ENCODE measurements around the gene FGG. TPM values are rescaled to one million over a fixed set of nuclear protein-coding genes. Genes with fewer than 3 reads are reported as not detected.

FGG gene
- total and polyA plus RNA-seq, 2 of the 13 experiments (the other 11 are each of a cell fraction or from before 2014, with no cell fraction given), result 1,037 to 2,423 TPM

- Histone ChIP-seq H3K4me1 (ENCODE audit: insufficient read depth, low read length) (peaks cover 59% of the 10 kb centered on the region), H3K9ac (ENCODE audit: insufficient read depth, low read depth, low read length) (no peak overlapping the region), H2AFZ (ENCODE audit: low read length) (no peak overlapping the region), H3K27me3 (ENCODE audit: control insufficient read depth in 1 of 2, insufficient read depth in 2 of 2, low read length in 2 of 2) (no peaks in the 10 kb centered on the region; a peak in 1 of 5 replicates), H3K27ac (ENCODE audit: extremely low read length, insufficient read depth, low read length) (peak overlapping the region; percentile 48), H3K9me3 (ENCODE audit: low read length) (no peaks in the 10 kb centered on the region), H3K4me3 (replicated peaks in 1 of 3; ENCODE audit: insufficient read depth in 1 of 3, low read depth in 2 of 3, low read length in 3 of 3) (peak overlapping the region in 2 of 3 experiments; percentile 17 to 27; a peak in 3 of 6 replicates), H4K20me1 (ENCODE audit: insufficient read depth, low read length) (no peaks in the 10 kb centered on the region), H3K4me2 (ENCODE audit: low read depth, low read length) (peak overlapping the region; percentile 67), H3K36me3 (replicated peaks in 1 of 2; ENCODE audit: control insufficient read depth in 1 of 2, insufficient read depth in 2 of 2, low read length in 2 of 2) (no peaks in the 10 kb centered on the region), H3K79me2 (ENCODE audit: insufficient read depth, low read length) (no peaks in the 10 kb centered on the region)
- in situ Hi-C loops (cut with HindIII; ENCODE audit: extremely low pct_ligation_motif_present, low pct_unique_long_range_greater_than_20kb) (loop anchor here (5.0 kb wide), 1 partner anchor 62 kb away; no protein-coding TSS in a partner anchor), intact Hi-C loops (cut with micrococcal nuclease; ENCODE audit: unreplicated experiment) (loop anchor here (1.0 kb wide), 3 partner anchors 21 to 60 kb away; partner anchors contain the start of gene FGA)
- no TSS peak for BruUV-seq (replicated peaks)
- ChIA-PET POLR2A (interaction anchor here (0.8 to 4.4 kb wide), 13 partner anchors 12 to 69 kb away, joined by 3 to 127 read pairs (median 19); partner anchors contain the start of genes FGA, FGB and PLRG1), CTCF (ENCODE audit: low intra/inter-chr PET ratio, low total read pairs) (interaction anchor here (1.4 to 6.9 kb wide), 3 partner anchors 59 to 66 kb away, joined by 6 to 233 read pairs (median 154); partner anchors contain the start of gene PLRG1)
- ATAC-seq (peak; percentile 76), DNase-seq (ENCODE audit: low spot score) (peak; percentile 80), FAIRE-seq (peak; percentile 58)
- 0% methylated on average over 4 of the region's 4 CpGs for WGBS (ENCODE audit: low lambda C conversion rate)
- peak; percentile 54 for TF ChIP-seq BCL6 (CRISPR knock-in tag; IDR thresholded peaks at IDR 0.05)
- no peak for TF ChIP-seq MLLT10 (CRISPR knock-in tag; IDR thresholded peaks at IDR 0.05)
- TF ChIP-seq SALL1 (CRISPR knock-in tag; IDR thresholded peaks at IDR 0.05), result peak; percentile 30; the same call in 1 of the 2 replicates
- TF ChIP-seq CREB3 (CRISPR knock-in tag; IDR thresholded peaks at IDR 0.05), result no peak
- peak; percentile 99 for TF ChIP-seq SMC3 (IDR thresholded peaks at IDR 0.05; ENCODE audit: low read length)
- no peak for TF ChIP-seq GTF2F1 (IDR thresholded peaks at IDR 0.05; ENCODE audit: low read length)
- no peak for TF ChIP-seq ZNF674 (CRISPR knock-in tag; IDR thresholded peaks at IDR 0.05; ENCODE audit: low read depth)
- no peak for TF ChIP-seq ATF4 (CRISPR knock-in tag; IDR thresholded peaks at IDR 0.05)
- TF ChIP-seq GZF1 (CRISPR knock-in tag; IDR thresholded peaks at IDR 0.05), result no peak
- TF ChIP-seq SOX5 (CRISPR knock-in tag; IDR thresholded peaks at IDR 0.05; ENCODE audit: borderline replicate concordance), result peak; percentile 34; the same call in 1 of the 2 replicates
- TF ChIP-seq ZBTB26 (CRISPR knock-in tag; IDR thresholded peaks at IDR 0.05; ENCODE audit: borderline replicate concordance), result no peak
- TF ChIP-seq ELF3 (CRISPR knock-in tag; IDR thresholded peaks at IDR 0.05), result no peak
- TF ChIP-seq TBX2 (CRISPR knock-in tag; IDR thresholded peaks at IDR 0.05; ENCODE audit: borderline replicate concordance), result no peak
- TF ChIP-seq ZNF740 (CRISPR knock-in tag; IDR thresholded peaks at IDR 0.05), result no peak
- TF ChIP-seq GATAD2A (CRISPR knock-in tag; IDR thresholded peaks at IDR 0.05), result peak; percentile 53
- TF ChIP-seq SOX13 (IDR thresholded peaks at IDR 0.05), result no peak
- TF ChIP-seq SOX13 (CRISPR knock-in tag; conservative IDR thresholded peaks at IDR 0.05 in 1 of 2, IDR thresholded peaks at IDR 0.05 in 1 of 2), result peak in 1 of 2 experiments; percentile 18; a peak in 1 of 4 replicates
- 0 out of 2 replicates have a peak, but pooled peaks have one; percentile 22 for TF ChIP-seq NFKBIZ (CRISPR knock-in tag; IDR thresholded peaks at IDR 0.05)
- no peak for TF ChIP-seq JUNB (CRISPR knock-in tag; IDR thresholded peaks at IDR 0.05; ENCODE audit: borderline replicate concordance)
- TF ChIP-seq GATAD1 (CRISPR knock-in tag; IDR thresholded peaks at IDR 0.05), result 0 out of 2 replicates have a peak, but pooled peaks have one; percentile 25
- peak; percentile 40 for TF ChIP-seq MED1 (CRISPR knock-in tag; IDR thresholded peaks at IDR 0.05)
These were observed 6.4 kb upstream of the FGG start for GRCh38 chr4:154618708-154619315.

Data from HepG2 (cell line).